ENCODE measurements around the gene NGDN. TPM values are rescaled to one million over a fixed set of nuclear protein-coding genes. Genes with fewer than 3 reads are reported as not detected.
"Not testable (repeated sequence)": the region's sequence is repeated elsewhere in the genome, so short reads cannot be mapped to it uniquely, and the experiment has no call there.

The NGDN gene, protein sequence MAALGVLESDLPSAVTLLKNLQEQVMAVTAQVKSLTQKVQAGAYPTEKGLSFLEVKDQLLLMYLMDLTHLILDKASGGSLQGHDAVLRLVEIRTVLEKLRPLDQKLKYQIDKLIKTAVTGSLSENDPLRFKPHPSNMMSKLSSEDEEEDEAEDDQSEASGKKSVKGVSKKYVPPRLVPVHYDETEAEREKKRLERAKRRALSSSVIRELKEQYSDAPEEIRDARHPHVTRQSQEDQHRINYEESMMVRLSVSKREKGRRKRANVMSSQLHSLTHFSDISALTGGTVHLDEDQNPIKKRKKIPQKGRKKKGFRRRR
- 176 and 177 TPM in 2 replicates for total RNA-seq (2014; rRNA removed; shearing (Covaris generic))

GRCh38 chr14:23469127-23469905 lies at the start of gene NGDN:
Gene NGDN, plus strand, starts transcription at chr14:23469703. Its CDS starts 13 bp downstream, at chr14:23469716.
- DNase-seq (ENCODE audit: low read depth), result peak; percentile 98

DNA sequence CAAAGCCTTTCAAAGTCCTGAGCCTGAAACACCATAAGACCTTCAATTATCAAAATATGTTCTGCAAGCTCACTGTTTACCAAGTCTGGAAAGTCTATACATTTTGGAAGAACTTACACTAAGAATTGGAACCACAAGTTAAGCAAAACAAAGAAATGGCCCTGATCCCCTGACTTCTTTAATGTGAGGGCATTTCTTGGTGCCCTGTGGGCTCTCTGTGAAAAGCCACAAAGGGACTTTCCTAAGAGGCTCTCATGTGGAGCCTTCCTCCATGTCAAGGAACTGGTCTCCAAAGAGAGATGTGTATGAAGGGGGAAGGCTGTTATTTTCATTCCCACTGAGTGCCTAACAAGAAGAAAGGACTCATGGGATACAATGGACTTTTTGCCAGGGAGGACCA lies 47.9 kb upstream of the NGDN start:
- DNase-seq (ENCODE audit: low read depth), result no peak

- no peak for DNase-seq (ENCODE audit: low read depth)
These were observed 45.8 kb upstream of the NGDN start for GRCh38 chr14:23423657-23424056.

- DNase-seq (ENCODE audit: low read depth), result no peak
These were observed 44.3 kb upstream of the NGDN start for GRCh38 chr14:23425169-23425568.

- DNase-seq (ENCODE audit: low read depth), result not testable (repeated sequence)
These were observed 43.7 kb upstream of the NGDN start for GRCh38 chr14:23425798-23426197.

GRCh38 chr14:23428686-23429495 lies 40.6 kb upstream of the NGDN start:
- DNase-seq (ENCODE audit: low read depth), result no peak

DNA sequence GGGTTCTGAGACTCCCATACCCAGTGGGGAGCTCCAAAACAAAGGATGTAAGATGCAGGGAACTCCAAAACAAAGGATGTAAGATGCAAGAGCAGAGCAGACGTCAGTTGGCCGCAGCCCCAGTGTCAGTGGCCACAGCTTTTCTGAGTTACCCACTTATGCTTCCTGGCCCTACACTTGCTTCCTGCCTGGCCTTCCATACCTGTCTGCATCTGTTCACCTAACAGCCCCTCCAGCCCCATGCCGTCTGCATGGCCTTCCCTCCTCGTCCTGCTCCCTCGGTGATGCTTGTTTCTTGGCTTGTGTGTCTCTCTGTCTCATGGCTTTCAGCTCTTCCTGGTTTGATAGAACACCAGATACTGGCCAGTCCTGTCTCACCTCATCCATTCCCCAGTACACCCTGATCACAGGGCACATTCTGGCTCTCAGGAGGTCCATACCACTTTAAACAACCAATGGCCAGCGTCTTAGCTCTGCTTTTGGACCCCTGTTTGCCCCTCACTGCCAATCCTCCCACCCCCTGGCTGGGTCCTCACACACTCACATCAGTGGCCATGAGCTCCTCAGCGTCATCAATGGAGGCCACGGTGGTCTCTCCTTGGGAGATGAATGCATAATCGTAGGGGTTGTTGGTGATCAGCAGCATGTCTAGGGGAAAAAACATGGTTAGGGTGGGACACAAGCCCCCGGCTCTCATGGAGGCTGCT lies 39.3 kb upstream of the NGDN start:
- no peak for DNase-seq (ENCODE audit: low read depth)

DNA sequence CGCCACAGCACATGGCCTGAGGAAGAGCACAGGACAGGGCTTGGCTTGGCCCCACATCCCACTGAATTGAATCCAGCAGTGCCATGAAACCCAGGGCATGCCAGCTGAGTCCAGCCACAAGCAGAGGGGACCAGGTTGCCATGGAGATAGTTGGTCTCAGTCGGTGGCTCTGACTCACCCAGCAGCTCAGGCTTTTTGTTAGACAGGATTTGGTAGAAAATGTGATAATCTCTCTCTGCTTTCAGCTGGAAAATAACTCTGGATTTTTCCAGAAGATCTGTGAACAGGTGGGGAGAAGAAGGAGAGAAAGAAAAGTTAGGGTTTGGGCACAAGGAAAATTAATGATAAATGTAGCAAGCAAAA lies 38.8 kb upstream of the NGDN start:
- peak; percentile 45 for DNase-seq (ENCODE audit: low read depth)

DNA sequence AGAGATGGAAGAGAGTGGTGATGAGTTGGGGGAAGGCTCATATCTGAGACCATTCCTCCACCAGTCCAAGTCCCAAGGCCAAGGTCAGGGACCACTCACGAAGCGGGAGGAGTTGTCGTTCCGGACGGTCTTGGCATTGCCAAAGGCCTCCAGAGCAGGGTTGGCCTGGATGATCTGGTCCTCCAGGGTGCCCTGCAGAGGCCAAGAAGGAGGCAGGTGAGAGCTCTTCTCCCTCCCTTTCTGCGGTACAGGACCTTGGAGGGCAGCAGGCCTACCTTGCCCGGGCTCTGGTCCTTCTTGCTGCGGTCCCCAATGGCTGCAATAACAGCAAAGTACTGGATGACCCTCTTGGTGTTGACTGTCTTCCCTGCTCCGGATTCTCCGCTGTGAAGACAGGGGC lies 38.0 kb upstream of the NGDN start:
- no peak for DNase-seq (ENCODE audit: low read depth)

- no peak for DNase-seq (ENCODE audit: low read depth)
These were observed 37.2 kb upstream of the NGDN start for GRCh38 chr14:23432102-23432925.

- DNase-seq (ENCODE audit: low read depth), result no peak
These were observed 36.6 kb upstream of the NGDN start for GRCh38 chr14:23432946-23433345.

DNA sequence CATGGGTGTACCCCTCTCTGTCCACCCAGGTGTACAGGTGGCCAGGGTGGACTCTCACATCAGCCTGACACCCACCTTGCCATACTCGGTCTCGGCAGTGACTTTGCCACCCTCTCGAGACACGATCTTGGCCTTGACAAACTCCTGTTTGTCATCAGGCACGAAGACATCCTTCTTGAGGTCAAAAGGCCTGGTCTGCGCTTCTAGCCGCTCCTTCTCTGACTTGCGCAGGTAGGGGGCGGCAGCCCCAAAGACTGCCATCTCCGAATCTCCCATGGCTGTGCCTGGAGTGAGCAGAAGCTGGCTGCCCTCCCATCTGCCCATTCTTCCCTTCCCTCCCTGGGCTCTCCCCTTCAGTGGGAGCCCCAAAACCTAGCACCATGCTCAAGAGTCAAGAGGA lies 36.0 kb upstream of the NGDN start:
- no peak for DNase-seq (ENCODE audit: low read depth)

DNA sequence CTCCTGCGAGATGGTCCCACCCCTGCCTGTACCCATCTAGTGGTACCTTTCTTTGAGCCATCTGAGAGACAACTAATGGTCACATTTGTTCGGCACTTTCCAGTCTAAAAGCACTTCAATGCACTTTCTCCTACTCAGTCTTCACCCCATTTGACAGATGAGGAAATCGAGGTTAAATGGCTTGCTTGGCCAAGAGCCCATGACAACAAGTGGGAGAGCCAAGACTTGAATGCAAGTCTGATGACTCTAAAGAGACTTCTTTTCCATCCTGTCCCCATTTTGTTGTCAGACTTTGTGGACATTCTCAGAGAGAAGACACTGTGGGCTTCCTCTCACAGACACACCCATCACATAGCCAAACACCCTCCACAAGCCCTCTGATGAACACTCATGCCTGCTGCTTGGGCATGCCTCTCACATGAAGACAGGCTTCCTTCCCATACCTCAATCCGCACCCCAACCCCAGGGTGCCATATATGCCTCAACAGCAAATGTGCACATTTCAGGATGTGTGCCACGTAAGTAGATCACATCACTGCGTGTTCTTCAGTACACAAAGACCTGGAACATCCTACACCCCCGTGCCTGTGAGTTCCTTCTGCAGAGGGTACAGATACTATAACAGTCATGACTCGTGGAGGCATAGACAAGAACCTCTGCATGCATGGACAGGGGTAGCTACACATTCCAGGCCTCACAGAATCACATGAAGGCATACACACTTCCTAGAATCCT lies 34.8 kb upstream of the NGDN start:
- DNase-seq (ENCODE audit: low read depth), result no peak

GRCh38 chr14:23435543-23436326 lies 33.8 kb upstream of the NGDN start, which contains the start of gene MYH7:
Gene MYH7, minus strand, starts transcription at chr14:23435660. Its CDS starts 1,928 bp downstream, at chr14:23433732.
- no peak for DNase-seq (ENCODE audit: low read depth)

GRCh38 chr14:23436327-23437132 lies 33.0 kb upstream of the NGDN start:
- DNase-seq (ENCODE audit: low read depth), result no peak

- DNase-seq (ENCODE audit: low read depth), result no peak
These were observed 32.1 kb upstream of the NGDN start for GRCh38 chr14:23437133-23438100.

All from Daoy (cell line).